OCI-LY1 (cell line): ENCODE measurements around the gene RIN1.

Experiments used
- H2AFZ ChIP-seq: fragments of 200-600 bp; sonication (generic), shearing (Covaris generic); 2 replicates; pipeline ENCODE4 v1.6.0; 2014; ENCODE audit warnings: antibody characterized with exemption, mild to moderate bottlenecking, low read length
- H3F3A ChIP-seq: fragments of 200-600 bp; sonication (generic), shearing (Covaris generic); 2 replicates; pipeline ENCODE4 v1.6.0; 2014; ENCODE audit warnings: mild to moderate bottlenecking, antibody characterized with exemption, low read length, moderate library complexity; ENCODE audit not compliant: insufficient read depth
- H3K27ac ChIP-seq: fragments of 200-600 bp; sonication (generic); 2 replicates; pipeline ENCODE4 v1.5.1; 2014; ENCODE audit warnings: low read length, mixed run types, mild to moderate bottlenecking, low read depth; ENCODE audit not compliant: poor library complexity, severe bottlenecking
- H3K27me3 ChIP-seq: fragments of 200-600 bp; sonication (generic); 2 replicates; pipeline ENCODE4 v1.6.0; 2014; ENCODE audit warnings: antibody characterized with exemption, mild to moderate bottlenecking, low read length, moderate library complexity; ENCODE audit not compliant: insufficient read depth
- H3K36me3 ChIP-seq: fragments of 200-600 bp; sonication (generic); 2 replicates; pipeline ENCODE4 v1.6.1; 2014; ENCODE audit warnings: mild to moderate bottlenecking, antibody characterized with exemption, low read length, moderate library complexity, mixed read lengths; ENCODE audit not compliant: insufficient read depth
- H3K4me1 ChIP-seq: fragments of 200-600 bp; sonication (generic); 2 replicates; pipeline ENCODE4 v1.5.1; 2014; ENCODE audit warnings: mild to moderate bottlenecking, low read length, moderate library complexity; ENCODE audit not compliant: insufficient read depth, severe bottlenecking
- H3K4me2 ChIP-seq: fragments of 200-600 bp; sonication (generic), shearing (Covaris generic); 2 replicates; pipeline ENCODE4 v1.6.1; 2014; ENCODE audit warnings: low read length
- H3K4me3 ChIP-seq: fragments of 200-600 bp; sonication (generic); 2 replicates; pipeline ENCODE4 v1.5.1; 2014; ENCODE audit warnings: low read length, low read depth, mild to moderate bottlenecking, mixed read lengths; ENCODE audit not compliant: poor library complexity, severe bottlenecking
- H3K79me2 ChIP-seq: fragments of 200-600 bp; shearing (Covaris generic); 2 replicates; pipeline ENCODE4 v1.6.1; 2016; ENCODE audit warnings: mixed run types, low read length, mixed read lengths; ENCODE audit not compliant: insufficient read depth
- H3K9ac ChIP-seq: fragments of 200-600 bp; sonication (generic), shearing (Covaris generic); 2 replicates; pipeline ENCODE4 v1.6.1; 2014; ENCODE audit warnings: mild to moderate bottlenecking, low read length, mixed read lengths
- H3K9me2 ChIP-seq: fragments of 200-600 bp; sonication (generic), shearing (Covaris generic); 2 replicates; pipeline ENCODE4 v1.6.1; 2014; ENCODE audit warnings: low read depth, mild to moderate bottlenecking, low read length, mixed read lengths
- H3K9me3 ChIP-seq: fragments of 200-600 bp; shearing (Covaris generic); 2 replicates; pipeline ENCODE4 v1.6.1; 2014; ENCODE audit warnings: low read length, mixed read lengths
- H4K20me1 ChIP-seq: fragments of 200-600 bp; sonication (generic), shearing (Covaris generic); 2 replicates; pipeline ENCODE4 v1.6.0; 2016; ENCODE audit warnings: mild to moderate bottlenecking, low read length; ENCODE audit not compliant: insufficient read depth
- EZH2 ChIP-seq: fragments of 200-600 bp; sonication (generic), shearing (Covaris generic); IDR thresholded peaks from 2 replicates; pipeline ENCODE4 v1.8.0; 2017; ENCODE audit warnings: borderline replicate concordance, mixed run types, mild to moderate bottlenecking, antibody characterized with exemption, low read length, moderate library complexity, mixed read lengths
- TF ChIP-seq, protein P1 (sequence below): fragments of 200-600 bp; sonication (generic), shearing (Covaris generic); IDR thresholded peaks from 2 replicates; pipeline ENCODE4 v1.5.1; 2017; ENCODE audit warnings: mild to moderate bottlenecking, antibody characterized with exemption, low read length, moderate library complexity, mixed read lengths

The RIN1 gene

DNA sequence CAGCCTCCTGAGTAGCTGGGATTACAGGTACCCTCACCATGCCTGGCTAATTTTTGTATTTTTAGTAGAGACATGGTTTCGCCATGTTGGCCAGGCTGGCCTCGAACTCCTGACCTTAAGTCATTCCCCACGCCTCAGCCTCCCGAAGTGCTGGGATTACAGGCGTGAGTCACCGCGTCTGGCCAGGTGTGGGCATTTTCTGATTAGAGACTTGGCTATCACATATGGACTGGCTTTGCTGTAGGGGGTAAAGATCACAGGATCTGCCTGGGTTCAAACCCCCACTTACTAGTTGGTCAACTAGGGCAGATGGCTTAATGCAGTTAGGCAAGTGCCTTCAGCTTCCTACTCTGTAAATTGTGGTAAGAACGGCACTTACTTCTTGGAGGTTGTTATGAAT, 25.9 kb downstream of the RIN1 start:
- TF ChIP-seq, protein P1, sequence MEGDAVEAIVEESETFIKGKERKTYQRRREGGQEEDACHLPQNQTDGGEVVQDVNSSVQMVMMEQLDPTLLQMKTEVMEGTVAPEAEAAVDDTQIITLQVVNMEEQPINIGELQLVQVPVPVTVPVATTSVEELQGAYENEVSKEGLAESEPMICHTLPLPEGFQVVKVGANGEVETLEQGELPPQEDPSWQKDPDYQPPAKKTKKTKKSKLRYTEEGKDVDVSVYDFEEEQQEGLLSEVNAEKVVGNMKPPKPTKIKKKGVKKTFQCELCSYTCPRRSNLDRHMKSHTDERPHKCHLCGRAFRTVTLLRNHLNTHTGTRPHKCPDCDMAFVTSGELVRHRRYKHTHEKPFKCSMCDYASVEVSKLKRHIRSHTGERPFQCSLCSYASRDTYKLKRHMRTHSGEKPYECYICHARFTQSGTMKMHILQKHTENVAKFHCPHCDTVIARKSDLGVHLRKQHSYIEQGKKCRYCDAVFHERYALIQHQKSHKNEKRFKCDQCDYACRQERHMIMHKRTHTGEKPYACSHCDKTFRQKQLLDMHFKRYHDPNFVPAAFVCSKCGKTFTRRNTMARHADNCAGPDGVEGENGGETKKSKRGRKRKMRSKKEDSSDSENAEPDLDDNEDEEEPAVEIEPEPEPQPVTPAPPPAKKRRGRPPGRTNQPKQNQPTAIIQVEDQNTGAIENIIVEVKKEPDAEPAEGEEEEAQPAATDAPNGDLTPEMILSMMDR: no peak
- TF ChIP-seq EZH2: no peak
- H3K27me3 ChIP-seq: peaks cover 4% of the 10 kb centered on the region; the same call in 1 of the 2 replicates
- no peak overlapping the region for H3K9ac ChIP-seq
- peaks cover 8% of the 10 kb centered on the region for H3K4me1 ChIP-seq
- H3K27ac ChIP-seq: no peak overlapping the region
- H3K4me3 ChIP-seq: no peak overlapping the region
- no peaks in the 10 kb centered on the region for H3F3A ChIP-seq
- H2AFZ ChIP-seq: no peak overlapping the region
- H3K36me3 ChIP-seq: no peaks in the 10 kb centered on the region
- H3K79me2 ChIP-seq: no peaks in the 10 kb centered on the region
- H3K4me2 ChIP-seq: no peak overlapping the region
- H3K9me2 ChIP-seq: no peaks in the 10 kb centered on the region
- no peaks in the 10 kb centered on the region for H4K20me1 ChIP-seq
- H3K9me3 ChIP-seq: no peaks in the 10 kb centered on the region

DNA sequence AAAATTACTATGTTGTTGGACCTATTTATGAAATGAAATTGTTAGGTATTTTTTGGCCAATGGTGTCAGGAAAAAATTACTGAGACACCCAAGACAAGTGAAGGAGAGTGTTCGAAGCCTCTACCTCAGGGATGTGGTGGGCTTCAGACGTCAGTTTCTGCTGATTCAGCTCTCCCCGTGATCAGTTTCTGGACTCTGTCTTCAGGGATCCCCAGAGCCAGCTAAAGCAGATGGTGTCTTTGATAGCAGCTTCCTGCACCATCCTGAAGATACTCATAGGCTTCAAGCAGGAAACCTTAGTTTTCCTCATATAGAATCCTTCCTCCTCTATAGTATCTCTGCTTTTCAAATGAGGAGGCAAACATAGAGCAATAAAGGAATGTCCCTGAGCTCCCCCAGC, 26.8 kb downstream of the RIN1 start:
- H3K4me3 ChIP-seq: no peak overlapping the region

DNA sequence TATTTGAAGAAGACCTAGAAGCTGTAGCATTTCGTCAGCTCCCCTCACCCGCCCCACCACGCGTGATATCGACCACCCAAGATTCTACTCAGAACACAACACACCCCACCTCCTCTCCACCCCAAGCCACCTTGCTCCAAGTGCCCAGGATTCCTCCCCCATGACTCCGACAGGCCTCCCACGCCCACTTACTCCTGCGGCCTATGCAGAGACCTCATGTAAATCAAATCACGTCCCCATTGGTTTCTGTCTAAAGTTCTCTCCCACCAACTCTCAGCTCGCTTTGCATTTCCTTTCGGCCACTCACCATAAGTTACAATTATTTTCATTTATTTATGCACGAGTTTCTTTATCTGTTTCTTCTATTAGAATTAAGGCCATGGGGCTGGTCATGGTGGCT, 33.6 kb downstream of the RIN1 start:
- TF ChIP-seq EZH2: no peak
- TF ChIP-seq, protein P1: no peak
- H3F3A ChIP-seq: no peaks in the 10 kb centered on the region
- H3K4me1 ChIP-seq: no peaks in the 10 kb centered on the region

More for the DNA sequence above, 26.8 kb downstream of the RIN1 start:
- H3K4me1 ChIP-seq: peaks cover 8% of the 10 kb centered on the region
- peaks cover 4% of the 10 kb centered on the region; the same call in 1 of the 2 replicates for H3K27me3 ChIP-seq
- H3K79me2 ChIP-seq: no peaks in the 10 kb centered on the region
- no peaks in the 10 kb centered on the region for H3F3A ChIP-seq
- H3K9me2 ChIP-seq: no peaks in the 10 kb centered on the region
- H3K9me3 ChIP-seq: no peaks in the 10 kb centered on the region
- H3K9ac ChIP-seq: no peak overlapping the region
- H3K4me2 ChIP-seq: no peak overlapping the region
- no peaks in the 10 kb centered on the region for H4K20me1 ChIP-seq
- TF ChIP-seq EZH2: no peak
- TF ChIP-seq, protein P1: no peak
- H2AFZ ChIP-seq: no peak overlapping the region
- no peaks in the 10 kb centered on the region for H3K36me3 ChIP-seq
- no peak overlapping the region for H3K27ac ChIP-seq

More for the DNA sequence above, 33.6 kb downstream of the RIN1 start:
- no peaks in the 10 kb centered on the region for H3K79me2 ChIP-seq
- H3K9me3 ChIP-seq: no peaks in the 10 kb centered on the region
- no peaks in the 10 kb centered on the region for H4K20me1 ChIP-seq
- H3K4me3 ChIP-seq: no peak overlapping the region
- peaks cover 13% of the 10 kb centered on the region; the same call in 1 of the 2 replicates for H3K27me3 ChIP-seq
- H3K9ac ChIP-seq: no peak overlapping the region
- H3K9me2 ChIP-seq: no peaks in the 10 kb centered on the region
- H2AFZ ChIP-seq: no peak overlapping the region
- H3K27ac ChIP-seq: no peak overlapping the region
- H3K4me2 ChIP-seq: no peak overlapping the region
- H3K36me3 ChIP-seq: no peaks in the 10 kb centered on the region
